Calu3 (cell line): ENCODE results near the gene FBXW7. TPM values are rescaled to one million over a fixed set of nuclear protein-coding genes. Genes with fewer than 3 reads are reported as not detected.

ENCODE experiments used
- BruUV-seq: library from RNA; stranded (reverse); fragments of 400-500 nt; replicated peaks from 2 replicates; lab custom pipeline; 2021; lab: Mats Ljungman, UMichigan
- CTCF ChIA-PET: fragments of 300-600 bp; sonication (Branson Sonifier 250); formaldehyde crosslinking; loops from one replicate; lab custom pipeline; 2022; ENCODE audit warnings: antibody characterized with exemption; lab: Charles Lee
- DNase-seq: peaks from one replicate; pipeline ENCODE4 v3.0.0; 2022
- H3K27ac Mint-ChIP-seq: one replicate; pipeline ENCODE4 v1.8.0; 2022; ENCODE audit warnings: mixed read lengths; ENCODE audit not compliant: unreplicated experiment
- H3K27me3 Mint-ChIP-seq: one replicate; pipeline ENCODE4 v1.8.0; 2022; ENCODE audit warnings: mixed read lengths; ENCODE audit not compliant: unreplicated experiment
- H3K36me3 Mint-ChIP-seq: one replicate; pipeline ENCODE4 v1.8.0; 2022; ENCODE audit warnings: mild to moderate bottlenecking, moderate library complexity, mixed read lengths; ENCODE audit not compliant: insufficient read depth, unreplicated experiment
- H3K4me1 Mint-ChIP-seq: one replicate; pipeline ENCODE4 v1.8.0; 2022; ENCODE audit warnings: mild to moderate bottlenecking, low read depth, mixed read lengths; ENCODE audit not compliant: unreplicated experiment
- H3K4me3 Mint-ChIP-seq: one replicate; pipeline ENCODE4 v1.8.0; 2022; ENCODE audit warnings: mild to moderate bottlenecking, low read depth, moderate library complexity, mixed read lengths; ENCODE audit not compliant: unreplicated experiment
- H3K9me3 Mint-ChIP-seq: one replicate; pipeline ENCODE4 v1.8.0; 2022; ENCODE audit warnings: low read depth, mixed read lengths; ENCODE audit not compliant: unreplicated experiment
- CTCF ChIP-seq: fragments of 200-600 bp; IDR thresholded peaks from one replicate; pipeline ENCODE4 v1.8.0; 2022; ENCODE audit warnings: antibody characterized with exemption; ENCODE audit not compliant: unreplicated experiment
- intact Hi-C: fragments of 100-400 bp; cut with micrococcal nuclease; formaldehyde crosslinking; loops from one replicate; pipeline ENCODE4 v1.10.0; 2022; ENCODE audit not compliant: unreplicated experiment
- total RNA-seq: library from RNA; stranded (reverse); gene quantifications from 2 replicates; pipeline ENCODE4 v1.2.3, GENCODE V29; 2022

Gene FBXW7
- total RNA-seq, 1 experiment from 2014 or later = 38.7 TPM

- CTCF ChIA-PET = no interaction called here
- BruUV-seq = no TSS peak
Observed at GRCh38 chr4:152380185-152380584, 155.7 kb downstream of the FBXW7 start.

GRCh38 chr4:152374606-152375285, 161.1 kb downstream of the FBXW7 start:
- CTCF ChIA-PET = interaction anchor here (0.6 to 0.8 kb wide), 2 partner anchors 174 to 193 kb away, joined by 3 to 4 read pairs; no protein-coding TSS in a partner anchor
- no peak for DNase-seq
- no TSS peak for BruUV-seq
- Mint-ChIP-seq H3K27me3 (no peaks in the 10 kb centered on the region), H3K36me3 (no peaks in the 10 kb centered on the region), H3K4me1 (no peaks in the 10 kb centered on the region), H3K4me3 (no peak overlapping the region), H3K27ac (no peak overlapping the region), H3K9me3 (no peaks in the 10 kb centered on the region)
- no peak for TF ChIP-seq CTCF
- intact Hi-C loops = no loop called here

More at GRCh38 chr4:152380185-152380584, 155.7 kb downstream of the FBXW7 start:
- no peak for DNase-seq
- Mint-ChIP-seq H3K4me3 (no peak overlapping the region), H3K9me3 (no peaks in the 10 kb centered on the region), H3K27me3 (no peaks in the 10 kb centered on the region), H3K36me3 (no peaks in the 10 kb centered on the region), H3K4me1 (no peaks in the 10 kb centered on the region), H3K27ac (no peak overlapping the region)
- TF ChIP-seq CTCF = no peak
- intact Hi-C loops = no loop called here

DNA sequence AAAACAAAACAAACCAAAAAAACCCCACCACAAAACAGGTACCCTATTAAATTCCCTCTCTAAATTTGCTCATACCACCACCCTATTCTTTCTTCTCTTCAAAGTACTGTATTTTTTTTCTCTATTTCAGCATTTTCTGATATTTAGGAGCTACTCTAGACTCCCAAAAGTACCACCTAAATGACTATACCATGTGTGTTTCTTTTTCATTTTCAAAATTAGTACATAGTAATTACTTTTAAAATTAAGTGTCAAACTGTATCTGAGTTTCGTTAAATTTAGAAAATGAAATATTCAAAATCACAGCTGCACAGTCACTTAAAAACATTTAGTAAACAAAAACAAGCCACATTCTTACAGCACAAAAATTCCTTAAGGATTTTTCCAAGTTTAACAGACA, 161.7 kb downstream of the FBXW7 start:
- no peaks in the 10 kb centered on the region for H3K36me3 Mint-ChIP-seq
- H3K4me3 Mint-ChIP-seq = no peak overlapping the region
- no peak overlapping the region for H3K27ac Mint-ChIP-seq
- intact Hi-C loops = no loop called here
- no peaks in the 10 kb centered on the region for H3K9me3 Mint-ChIP-seq
- TF ChIP-seq CTCF = no peak
- H3K4me1 Mint-ChIP-seq = no peaks in the 10 kb centered on the region
- no peak for DNase-seq
- no TSS peak for BruUV-seq
- no peaks in the 10 kb centered on the region for H3K27me3 Mint-ChIP-seq
- CTCF ChIA-PET = no interaction called here

GRCh38 chr4:152372444-152372843, 163.4 kb downstream of the FBXW7 start:
- Mint-ChIP-seq H3K4me3 (no peak overlapping the region), H3K36me3 (no peaks in the 10 kb centered on the region), H3K27me3 (no peaks in the 10 kb centered on the region), H3K27ac (no peak overlapping the region), H3K4me1 (no peaks in the 10 kb centered on the region), H3K9me3 (no peaks in the 10 kb centered on the region)
- no peak for DNase-seq
- CTCF ChIA-PET = no interaction called here
- intact Hi-C loops = no loop called here
- no TSS peak for BruUV-seq
- no peak for TF ChIP-seq CTCF
